IPS DF 6.9 (cell line): ENCODE measurements around the gene LRRC45.
A peak's percentile ranks its signal among the peaks of the same experiment; 100 is the strongest.
"Not testable (repeated sequence)": the region's sequence is repeated elsewhere in the genome, so short reads cannot be mapped to it uniquely, and the experiment has no call there.

ENCODE experiments used
- DNase-seq: peaks from one replicate; pipeline ENCODE4 v3.0.0-alpha.2; 2013; ENCODE audit warnings: low read depth, low spot score
- H3K27ac ChIP-seq: one replicate; pipeline ENCODE4 v1.5.1; 2013; ENCODE audit warnings: low read length, control low read depth
- H3K27me3 ChIP-seq: 2 replicates; pipeline ENCODE4 v1.6.1; 2013; ENCODE audit warnings: mild to moderate bottlenecking, low read length; ENCODE audit not compliant: control insufficient read depth, insufficient read depth
- H3K36me3 ChIP-seq: 2 replicates; pipeline ENCODE4 v1.6.1; 2013; ENCODE audit warnings: low read length; ENCODE audit not compliant: control insufficient read depth, insufficient read depth
- H3K4me1 ChIP-seq: 2 replicates; pipeline ENCODE4 v1.6.1; 2013; ENCODE audit warnings: low read length; ENCODE audit not compliant: control insufficient read depth, insufficient read depth
- H3K4me3 ChIP-seq: 2 replicates; pipeline ENCODE4 v1.5.1; 2013; ENCODE audit warnings: mild to moderate bottlenecking, low read length
- H3K9me3 ChIP-seq: 2 replicates; pipeline ENCODE4 v1.6.1; 2013; ENCODE audit warnings: low read length, inconsistent platforms; ENCODE audit not compliant: control insufficient read depth, insufficient read depth
- WGBS: extraction: QIAGEN DNeasy Blood & Tissue Kit; methylation state at CpG from one replicate; pipeline ENCODE4 v1.1.7; 2013; ENCODE audit warnings: mixed read lengths, missing lambda C conversion rate; ENCODE audit not compliant: insufficient read length, insufficient coverage; 5-methylcytosine and 5-hydroxymethylcytosine counted together

Gene LRRC45

GRCh38 chr17:82022981-82023446 is at the start of gene LRRC45:
Gene LRRC45, plus strand, starts transcription at chr17:82023305. Its CDS starts 339 bp downstream, at chr17:82023644.
- peak; percentile 98 for DNase-seq
- Histone ChIP-seq H3K27me3 (no peaks in the 10 kb centered on the region), H3K4me3 (peak within 1 kb of the TSS; percentile 64), H3K27ac (no peak within 1 kb of the TSS), H3K9me3 (no peaks in the 10 kb centered on the region), H3K4me1 (peaks cover 1% of the 10 kb centered on the region), H3K36me3 (peaks cover 2% of the 10 kb centered on the region; the same call in 1 of the 2 replicates)
- WGBS: no CpG with 5 or more reads among the region's 42 CpGs

GRCh38 chr17:81973432-81973831 is 49.7 kb upstream of the LRRC45 start:
- no peaks in the 10 kb centered on the region for H3K9me3 ChIP-seq
- H3K36me3 ChIP-seq: no peaks in the 10 kb centered on the region
- no peak overlapping the region for H3K4me3 ChIP-seq
- no peaks in the 10 kb centered on the region for H3K4me1 ChIP-seq
- H3K27me3 ChIP-seq: no peaks in the 10 kb centered on the region; the same call in 1 of the 2 replicates
- DNase-seq: no peak
- no peak overlapping the region for H3K27ac ChIP-seq

GRCh38 chr17:81976332-81977210 is 46.5 kb upstream of the LRRC45 start:
- Histone ChIP-seq H3K4me3 (peak overlapping the region; percentile 77; the same call in 1 of the 2 replicates), H3K9me3 (no peaks in the 10 kb centered on the region), H3K27ac (no peak overlapping the region), H3K27me3 (no peaks in the 10 kb centered on the region; the same call in 1 of the 2 replicates), H3K4me1 (no peaks in the 10 kb centered on the region), H3K36me3 (0 out of 2 replicates have a peak, but pooled peaks cover 2% of the 10 kb centered on the region)
- no CpG with 5 or more reads among the region's 30 CpGs for WGBS
- DNase-seq: no peak

GRCh38 chr17:81977211-81977808 is 45.8 kb upstream of the LRRC45 start, which contains the start of gene ASPSCR1:
Gene ASPSCR1, plus strand, starts transcription at chr17:81977629. Its CDS starts 18 bp downstream, at chr17:81977647.
- Histone ChIP-seq H3K27ac (no peak within 1 kb of the TSS), H3K9me3 (no peaks in the 10 kb centered on the region), H3K4me1 (no peaks in the 10 kb centered on the region), H3K4me3 (peak within 1 kb of the TSS; percentile 77), H3K27me3 (no peaks in the 10 kb centered on the region; the same call in 1 of the 2 replicates), H3K36me3 (0 out of 2 replicates have a peak, but pooled peaks cover 2% of the 10 kb centered on the region)
- WGBS: no CpG with 5 or more reads among the region's 76 CpGs
- no peak for DNase-seq

GRCh38 chr17:81978524-81979298 is 44.4 kb upstream of the LRRC45 start:
- peaks cover 6% of the 10 kb centered on the region; the same call in 1 of the 2 replicates for H3K36me3 ChIP-seq
- no peaks in the 10 kb centered on the region; the same call in 1 of the 2 replicates for H3K27me3 ChIP-seq
- 0 out of 2 replicates have a peak overlapping the region, but pooled peaks have one; percentile 18 for H3K4me3 ChIP-seq
- H3K27ac ChIP-seq: no peak overlapping the region
- no CpG with 5 or more reads among the region's 27 CpGs for WGBS
- H3K4me1 ChIP-seq: no peaks in the 10 kb centered on the region
- H3K9me3 ChIP-seq: no peaks in the 10 kb centered on the region
- no peak for DNase-seq

GRCh38 chr17:81980122-81980521 is 43.0 kb upstream of the LRRC45 start:
- H3K36me3 ChIP-seq: peaks cover 16% of the 10 kb centered on the region
- H3K27ac ChIP-seq: no peak overlapping the region
- WGBS: no CpG with 5 or more reads among the region's 4 CpGs

GRCh38 chr17:81980707-81981343 is 42.3 kb upstream of the LRRC45 start:
- no peak for DNase-seq
- Histone ChIP-seq H3K4me1 (no peaks in the 10 kb centered on the region), H3K27me3 (no peaks in the 10 kb centered on the region; the same call in 1 of the 2 replicates), H3K4me3 (no peak overlapping the region), H3K36me3 (peaks cover 21% of the 10 kb centered on the region), H3K27ac (no peak overlapping the region), H3K9me3 (no peaks in the 10 kb centered on the region)
- WGBS: no CpG with 5 or more reads among the region's 9 CpGs

More at GRCh38 chr17:81980122-81980521, 43.0 kb upstream of the LRRC45 start:
- H3K27me3 ChIP-seq: no peaks in the 10 kb centered on the region; the same call in 1 of the 2 replicates
- DNase-seq: no peak
- no peaks in the 10 kb centered on the region for H3K9me3 ChIP-seq
- H3K4me3 ChIP-seq: no peak overlapping the region
- H3K4me1 ChIP-seq: no peaks in the 10 kb centered on the region

GRCh38 chr17:81981511-81981910 is 41.6 kb upstream of the LRRC45 start:
- not testable (repeated sequence) for H3K9me3 ChIP-seq, H3K4me1 ChIP-seq, H3K27ac ChIP-seq, H3K27me3 ChIP-seq, H3K4me3 ChIP-seq, DNase-seq
- H3K36me3 ChIP-seq: peaks cover 21% of the 10 kb centered on the region
- no CpG with 5 or more reads among the region's 12 CpGs for WGBS

- H3K27me3 ChIP-seq: no peaks in the 10 kb centered on the region
Measured at GRCh38 chr17:81983011-81983638, 40.0 kb upstream of the LRRC45 start.

More at GRCh38 chr17:81983011-81983638, 40.0 kb upstream of the LRRC45 start:
- no peaks in the 10 kb centered on the region for H3K4me1 ChIP-seq
- H3K4me3 ChIP-seq: no peak overlapping the region; the same call in 1 of the 2 replicates
- H3K27ac ChIP-seq: no peak overlapping the region
- no peak for DNase-seq
- no CpG with 5 or more reads among the region's 35 CpGs for WGBS
- H3K9me3 ChIP-seq: no peaks in the 10 kb centered on the region
- H3K36me3 ChIP-seq: peaks cover 24% of the 10 kb centered on the region
